ENCODE results near the gene HES2. TPM values are rescaled to one million over a fixed set of nuclear protein-coding genes. Genes with fewer than 3 reads are reported as not detected.

Gene HES2
- total and polyA plus RNA-seq, 9 of the 15 experiments (the other 6 are each of a cell fraction or from before 2014, with no cell fraction given), result 0.05 to 0.18 (median 0.07) TPM; not detected in 4

DNA sequence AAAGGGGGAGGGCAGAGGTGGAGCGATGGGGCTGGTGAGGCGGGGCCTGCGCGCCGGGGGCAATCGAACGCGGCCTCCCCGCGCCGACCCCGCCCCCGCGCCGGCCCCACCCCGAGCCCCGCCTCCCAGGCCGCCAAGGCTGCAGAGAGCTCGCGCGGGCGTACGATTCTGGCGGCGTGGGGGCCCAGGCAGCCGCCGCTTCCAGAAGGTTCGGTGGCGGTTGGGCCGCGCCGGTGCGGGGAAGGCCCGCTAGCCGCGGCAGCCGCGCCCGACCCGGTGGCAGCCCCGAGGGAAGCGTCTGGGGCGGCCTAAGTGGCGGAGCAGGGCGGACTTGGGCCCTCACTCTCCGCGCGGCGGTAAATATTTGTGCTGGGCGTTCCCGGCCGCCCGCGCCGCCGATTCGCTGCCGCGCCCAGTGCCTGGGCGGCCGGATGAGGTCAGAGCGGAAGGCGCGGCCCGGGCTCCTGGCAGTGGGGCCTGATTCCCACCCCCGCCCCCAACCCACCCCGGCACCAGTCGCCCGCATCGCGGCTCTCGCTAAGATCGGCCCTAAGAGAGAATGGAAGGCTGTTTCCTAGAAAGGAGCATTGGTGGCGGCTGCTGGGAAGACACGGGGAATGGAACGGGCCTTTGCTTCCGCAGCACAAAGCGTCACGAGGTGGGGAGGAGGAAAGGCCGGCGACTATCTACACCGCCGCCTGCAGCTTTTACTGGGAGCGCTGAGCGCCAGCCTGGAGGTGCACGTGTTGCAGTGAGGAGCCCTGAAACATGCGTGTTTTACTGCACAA lies 26.1 kb downstream of the HES2 start, which contains the start of gene ACOT7 (continued):
- TF ChIP-seq, protein P1, sequence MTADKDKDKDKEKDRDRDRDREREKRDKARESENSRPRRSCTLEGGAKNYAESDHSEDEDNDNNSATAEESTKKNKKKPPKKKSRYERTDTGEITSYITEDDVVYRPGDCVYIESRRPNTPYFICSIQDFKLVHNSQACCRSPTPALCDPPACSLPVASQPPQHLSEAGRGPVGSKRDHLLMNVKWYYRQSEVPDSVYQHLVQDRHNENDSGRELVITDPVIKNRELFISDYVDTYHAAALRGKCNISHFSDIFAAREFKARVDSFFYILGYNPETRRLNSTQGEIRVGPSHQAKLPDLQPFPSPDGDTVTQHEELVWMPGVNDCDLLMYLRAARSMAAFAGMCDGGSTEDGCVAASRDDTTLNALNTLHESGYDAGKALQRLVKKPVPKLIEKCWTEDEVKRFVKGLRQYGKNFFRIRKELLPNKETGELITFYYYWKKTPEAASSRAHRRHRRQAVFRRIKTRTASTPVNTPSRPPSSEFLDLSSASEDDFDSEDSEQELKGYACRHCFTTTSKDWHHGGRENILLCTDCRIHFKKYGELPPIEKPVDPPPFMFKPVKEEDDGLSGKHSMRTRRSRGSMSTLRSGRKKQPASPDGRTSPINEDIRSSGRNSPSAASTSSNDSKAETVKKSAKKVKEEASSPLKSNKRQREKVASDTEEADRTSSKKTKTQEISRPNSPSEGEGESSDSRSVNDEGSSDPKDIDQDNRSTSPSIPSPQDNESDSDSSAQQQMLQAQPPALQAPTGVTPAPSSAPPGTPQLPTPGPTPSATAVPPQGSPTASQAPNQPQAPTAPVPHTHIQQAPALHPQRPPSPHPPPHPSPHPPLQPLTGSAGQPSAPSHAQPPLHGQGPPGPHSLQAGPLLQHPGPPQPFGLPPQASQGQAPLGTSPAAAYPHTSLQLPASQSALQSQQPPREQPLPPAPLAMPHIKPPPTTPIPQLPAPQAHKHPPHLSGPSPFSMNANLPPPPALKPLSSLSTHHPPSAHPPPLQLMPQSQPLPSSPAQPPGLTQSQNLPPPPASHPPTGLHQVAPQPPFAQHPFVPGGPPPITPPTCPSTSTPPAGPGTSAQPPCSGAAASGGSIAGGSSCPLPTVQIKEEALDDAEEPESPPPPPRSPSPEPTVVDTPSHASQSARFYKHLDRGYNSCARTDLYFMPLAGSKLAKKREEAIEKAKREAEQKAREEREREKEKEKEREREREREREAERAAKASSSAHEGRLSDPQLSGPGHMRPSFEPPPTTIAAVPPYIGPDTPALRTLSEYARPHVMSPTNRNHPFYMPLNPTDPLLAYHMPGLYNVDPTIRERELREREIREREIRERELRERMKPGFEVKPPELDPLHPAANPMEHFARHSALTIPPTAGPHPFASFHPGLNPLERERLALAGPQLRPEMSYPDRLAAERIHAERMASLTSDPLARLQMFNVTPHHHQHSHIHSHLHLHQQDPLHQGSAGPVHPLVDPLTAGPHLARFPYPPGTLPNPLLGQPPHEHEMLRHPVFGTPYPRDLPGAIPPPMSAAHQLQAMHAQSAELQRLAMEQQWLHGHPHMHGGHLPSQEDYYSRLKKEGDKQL (CRISPR knock-in tag; IDR thresholded peaks at IDR 0.05; ENCODE audit: borderline replicate concordance), result peak; percentile 93; the same call in 1 of the 2 replicates
- TF ChIP-seq BRD9 (IDR thresholded peaks at IDR 0.05; ENCODE audit: low read depth, partially characterized antibody), result no peak
- TF ChIP-seq ETV1 (tag; conservative IDR thresholded peaks at IDR 0.05; ENCODE audit: low read depth), result peak; percentile 88
- TF ChIP-seq RB1 (IDR thresholded peaks at IDR 0.05; ENCODE audit: low read depth), result peak; percentile 97
- TF ChIP-seq GABPB1 (CRISPR knock-in tag; IDR thresholded peaks at IDR 0.05), result peak; percentile 82
- TF ChIP-seq, protein P2, sequence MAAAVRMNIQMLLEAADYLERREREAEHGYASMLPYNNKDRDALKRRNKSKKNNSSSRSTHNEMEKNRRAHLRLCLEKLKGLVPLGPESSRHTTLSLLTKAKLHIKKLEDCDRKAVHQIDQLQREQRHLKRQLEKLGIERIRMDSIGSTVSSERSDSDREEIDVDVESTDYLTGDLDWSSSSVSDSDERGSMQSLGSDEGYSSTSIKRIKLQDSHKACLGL (CRISPR knock-in tag; IDR thresholded peaks at IDR 0.05; ENCODE audit: borderline replicate concordance, poor library complexity, severe bottlenecking), result peak; percentile 81
- TF ChIP-seq FOXM1 (IDR thresholded peaks at IDR 0.05; ENCODE audit: low read depth), result no peak
- TF ChIP-seq FOXM1 (CRISPR knock-in tag; IDR thresholded peaks at IDR 0.05; ENCODE audit: low read depth), result peak; percentile 45; the same call in 1 of the 2 replicates
- TF ChIP-seq, protein P3, sequence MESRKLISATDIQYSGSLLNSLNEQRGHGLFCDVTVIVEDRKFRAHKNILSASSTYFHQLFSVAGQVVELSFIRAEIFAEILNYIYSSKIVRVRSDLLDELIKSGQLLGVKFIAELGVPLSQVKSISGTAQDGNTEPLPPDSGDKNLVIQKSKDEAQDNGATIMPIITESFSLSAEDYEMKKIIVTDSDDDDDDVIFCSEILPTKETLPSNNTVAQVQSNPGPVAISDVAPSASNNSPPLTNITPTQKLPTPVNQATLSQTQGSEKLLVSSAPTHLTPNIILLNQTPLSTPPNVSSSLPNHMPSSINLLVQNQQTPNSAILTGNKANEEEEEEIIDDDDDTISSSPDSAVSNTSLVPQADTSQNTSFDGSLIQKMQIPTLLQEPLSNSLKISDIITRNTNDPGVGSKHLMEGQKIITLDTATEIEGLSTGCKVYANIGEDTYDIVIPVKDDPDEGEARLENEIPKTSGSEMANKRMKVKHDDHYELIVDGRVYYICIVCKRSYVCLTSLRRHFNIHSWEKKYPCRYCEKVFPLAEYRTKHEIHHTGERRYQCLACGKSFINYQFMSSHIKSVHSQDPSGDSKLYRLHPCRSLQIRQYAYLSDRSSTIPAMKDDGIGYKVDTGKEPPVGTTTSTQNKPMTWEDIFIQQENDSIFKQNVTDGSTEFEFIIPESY (CRISPR knock-in tag; IDR thresholded peaks at IDR 0.05), result peak; percentile 8; the same call in 1 of the 2 replicates
- peak; percentile 68; the same call in 1 of the 2 replicates for TF ChIP-seq ZNF583 (CRISPR knock-in tag; IDR thresholded peaks at IDR 0.05)
- TF ChIP-seq ZZZ3 (IDR thresholded peaks at IDR 0.05), result no peak
- peak; percentile 94 for TF ChIP-seq POLR2G (IDR thresholded peaks at IDR 0.05; ENCODE audit: low read depth, low read length)
- no peak for TF ChIP-seq TCFL5 (CRISPR knock-in tag; conservative IDR thresholded peaks at IDR 0.05)
- 0 out of 2 replicates have a peak, but pooled peaks have one; percentile 3 for TF ChIP-seq STAT5A (IDR thresholded peaks at IDR 0.05; ENCODE audit: borderline replicate concordance, low read length)
- TF ChIP-seq TGIF2 (CRISPR knock-in tag; IDR thresholded peaks at IDR 0.05), result peak; percentile 38; the same call in 1 of the 2 replicates
- no peak for TF ChIP-seq ZNF695 (CRISPR knock-in tag; IDR thresholded peaks at IDR 0.05)
- TF ChIP-seq ZNF12 (CRISPR knock-in tag; IDR thresholded peaks at IDR 0.05), result peak; percentile 52

Data from K562 (cell line).